WI38 (cell line): ENCODE data around the gene GNLY.

Experiments
- H3K4me3 ChIP-seq: 2 replicates; pipeline ENCODE4 v1.5.1; 2011; ENCODE audit warnings: low read depth, mild to moderate bottlenecking, control low read depth, low read length
- CTCF ChIP-seq: IDR thresholded peaks from 2 replicates; pipeline ENCODE4 v1.5.1; 2012; ENCODE audit warnings: low read depth, mild to moderate bottlenecking, control low read depth, low read length

Gene GNLY

GRCh38 chr2:85706063-85706462 is 11.9 kb downstream of the GNLY start:
- no peak for TF ChIP-seq CTCF
- no peak overlapping the region for H3K4me3 ChIP-seq

- no peak for TF ChIP-seq CTCF
- H3K4me3 ChIP-seq, result no peak overlapping the region
Observed at GRCh38 chr2:85706599-85707296, 12.6 kb downstream of the GNLY start.

- H3K4me3 ChIP-seq, result no peak overlapping the region
- TF ChIP-seq CTCF, result peak; percentile 69
Observed at GRCh38 chr2:85707304-85707703, 13.1 kb downstream of the GNLY start.

- H3K4me3 ChIP-seq, result no peak overlapping the region
- no peak for TF ChIP-seq CTCF
Observed at GRCh38 chr2:85708641-85709040, 14.5 kb downstream of the GNLY start.

GRCh38 chr2:85709401-85709811 is 15.2 kb downstream of the GNLY start:
- TF ChIP-seq CTCF, result no peak
- no peak overlapping the region for H3K4me3 ChIP-seq

GRCh38 chr2:85710687-85711577 is 16.8 kb downstream of the GNLY start:
- H3K4me3 ChIP-seq, result no peak overlapping the region
- no peak for TF ChIP-seq CTCF

GRCh38 chr2:85711578-85712060 is 17.5 kb downstream of the GNLY start:
- TF ChIP-seq CTCF, result no peak
- no peak overlapping the region for H3K4me3 ChIP-seq
